Heart right ventricle (tissue), 16 donors: ENCODE measurements around the gene ZMYM3. TPM values are rescaled to one million over a fixed set of nuclear protein-coding genes. Genes with fewer than 3 reads are reported as not detected.
"Not testable (repeated sequence)": the region's sequence is repeated elsewhere in the genome, so short reads cannot be mapped to it uniquely, and the experiment has no call there.

ENCODE experiments used
- ATAC-seq, 8 donors: fragments of 200-7000 bp; cut with Tn5 transposase; one replicate each; pipeline ENCODE4 v1.9.1; 2020; ENCODE audit warnings: mild to moderate bottlenecking in 8 of 8, moderate library complexity in 8 of 8, moderate number of reproducible peaks in 1 of 8
- DNase-seq, 2 donors: peaks; one replicate each; pipeline ENCODE4 v3.0.0-alpha.2; 2020
- H3K27ac ChIP-seq, 10 donors: fragments of 200-600 bp; sonication (generic) in 2 of 10; one replicate each; pipeline versions ENCODE4 v1.5.0 to v1.8.0; 2020 to 2022; ENCODE audit warnings: mild to moderate bottlenecking in 3 of 10
- H3K27me3 ChIP-seq, 7 donors: fragments of 200-600 bp; one replicate each; pipeline ENCODE4 v1.8.0; 2021 to 2022; ENCODE audit warnings: mild to moderate bottlenecking in 2 of 7
- H3K36me3 ChIP-seq, 9 donors: fragments of 200-600 bp; sonication (generic) in 1 of 9; one replicate each; pipeline versions ENCODE4 v1.5.0 to v1.8.0; 2020 to 2022; ENCODE audit warnings: mild to moderate bottlenecking in 2 of 9
- H3K4me1 ChIP-seq, 9 donors: fragments of 200-600 bp; sonication (generic) in 1 of 9; one replicate each; pipeline versions ENCODE4 v1.5.0 to v1.8.0; 2020 to 2022; ENCODE audit warnings: mild to moderate bottlenecking in 4 of 9
- H3K4me3 ChIP-seq, 10 donors: fragments of 200-600 bp; sonication (generic) in 2 of 10; one replicate each; pipeline versions ENCODE4 v1.5.0 to v1.8.0; 2020 to 2022; ENCODE audit warnings: mild to moderate bottlenecking in 7 of 10, moderate library complexity in 2 of 10
- H3K9me3 ChIP-seq, 11 donors: fragments of 200-600 bp in 10 of 11; sonication (generic) in 2 of 11; one replicate each; pipeline versions ENCODE4 v1.5.0 to v1.8.0; 2013 to 2022; ENCODE audit warnings: mild to moderate bottlenecking in 2 of 11, control low read depth in 1 of 11, moderate library complexity in 1 of 11
- WGBS, 2 donors: extraction: QIAGEN DNeasy Blood & Tissue Kit; methylation state at CpG; one replicate each; pipeline ENCODE4 v1.1.7; 2013; ENCODE audit warnings: inconsistent platforms in 1 of 2; 5-methylcytosine and 5-hydroxymethylcytosine counted together
- intact Hi-C, 10 donors: fragments of 100-400 bp; cut with DNase I; formaldehyde crosslinking; loops; one replicate each; pipeline versions ENCODE4 v1.11.1 to v1.14.2; 2022
- polyA plus RNA-seq, 2 donors: library from polyadenylated mRNA; stranded (reverse); fragments of 200-250 nt; gene quantifications; one replicate each; pipeline ENCODE4 v1.2.3, GENCODE V29; 2013
- total RNA-seq, 10 donors: library from RNA; stranded (reverse); fragmentation: NEBNext Ultra II Directional in 3 of 10; extraction: Animal tissue kit (Norgen Biotek cat#: 25700) in 3 of 10; gene quantifications; one replicate each; pipeline versions ENCODE4 v1.2.1 to v1.2.4, GENCODE V29; 2021 to 2023
- TF ChIP-seq, protein P1 (sequence below), 9 donors: fragments of 200-600 bp; sonication (generic) in 2 of 9; IDR thresholded peaks; one replicate each; pipeline versions ENCODE4 v1.5.0 to v1.8.0; 2021 to 2022; ENCODE audit warnings: antibody characterized with exemption in 9 of 9, mild to moderate bottlenecking in 5 of 9, moderate library complexity in 1 of 9
- donor health status: Arrhythmogenic right ventricular cardiomyopathy.
- donor health status: ischemic (EF 13 %, LVEDD 7.1; RV severe dilation, severe dysfunction).
- donor health status: healthy with polysubstance abuse.
- donor health status: DM: no; HTN: yes; CAD: no.
- donor health status: DM: no; HTN: no; CAD: no.
- donor health status: ischemic (EF 25% LVEDD 6.9; RV normal size, moderate dysfunction).
- donor health status: ischemic (EF 25% LVEDD 5.7; RV mildly dilated, moderate dysfunction).
- donor health status: healthy.
- donor health status: DM: yes; HTN: yes; CAD: no.
- donor health status: Ischemic cardiomyopathy.
- donor health status: ischemic (EF 35%, LVEDD 5.7; RV mildly dilated, moderate dysfunction).
- donor health status: nonischemic (EF 11% LVEDD 7.7; RV severe dilation, severe dysfunction).
- donor health status: DM: yes; HTN: yes; CAD: no.
- donor health status: PGD.
- donor health status: ischemic (EF 29% LVEDD 5.4; RV normal size, mild dysfunction).
- donor health status: nonischemic (EF 23%, LVEDD 6.1; RV moderate dilation, normal function).

Gene ZMYM3
- total and polyA plus RNA-seq, 12 donors: 4.4 to 18.7 (median 15.8) TPM

GRCh38 chrX:71285929-71286328 lies 32.0 kb upstream of the ZMYM3 start:
- no peak for DNase-seq
- TF ChIP-seq, protein P1, sequence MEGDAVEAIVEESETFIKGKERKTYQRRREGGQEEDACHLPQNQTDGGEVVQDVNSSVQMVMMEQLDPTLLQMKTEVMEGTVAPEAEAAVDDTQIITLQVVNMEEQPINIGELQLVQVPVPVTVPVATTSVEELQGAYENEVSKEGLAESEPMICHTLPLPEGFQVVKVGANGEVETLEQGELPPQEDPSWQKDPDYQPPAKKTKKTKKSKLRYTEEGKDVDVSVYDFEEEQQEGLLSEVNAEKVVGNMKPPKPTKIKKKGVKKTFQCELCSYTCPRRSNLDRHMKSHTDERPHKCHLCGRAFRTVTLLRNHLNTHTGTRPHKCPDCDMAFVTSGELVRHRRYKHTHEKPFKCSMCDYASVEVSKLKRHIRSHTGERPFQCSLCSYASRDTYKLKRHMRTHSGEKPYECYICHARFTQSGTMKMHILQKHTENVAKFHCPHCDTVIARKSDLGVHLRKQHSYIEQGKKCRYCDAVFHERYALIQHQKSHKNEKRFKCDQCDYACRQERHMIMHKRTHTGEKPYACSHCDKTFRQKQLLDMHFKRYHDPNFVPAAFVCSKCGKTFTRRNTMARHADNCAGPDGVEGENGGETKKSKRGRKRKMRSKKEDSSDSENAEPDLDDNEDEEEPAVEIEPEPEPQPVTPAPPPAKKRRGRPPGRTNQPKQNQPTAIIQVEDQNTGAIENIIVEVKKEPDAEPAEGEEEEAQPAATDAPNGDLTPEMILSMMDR (IDR thresholded peaks at IDR 0.05): no peak
- Histone ChIP-seq H3K27me3 (peaks cover 0 to 11% (median 0%) of the 10 kb centered on the region in 7 donors), H3K27ac (no peak overlapping the region), H3K36me3 (peaks cover 0 to 26% (median 0%) of the 10 kb centered on the region in 9 donors), H3K4me3 (peak overlapping the region in 4 of 10 donors; percentile 67 to 81 (median 78)), H3K9me3 (no peaks in the 10 kb centered on the region), H3K4me1 (peaks cover 0 to 41% (median 30%) of the 10 kb centered on the region in 9 donors)
- ATAC-seq: no peak
- intact Hi-C loops: loop anchor here in 1 of 10 donors (10.0 kb wide), 1 partner anchor 79 kb away; the partner anchor contains the start of gene TAF1

GRCh38 chrX:71283403-71284143 lies 29.6 kb upstream of the ZMYM3 start, which contains the start of gene NONO:
TSS of gene NONO (plus strand) at chrX:71283635. CDS start at chrX:71290638, 7,003 bp downstream.
- peak; percentile 91 to 98 (median 96) for ATAC-seq
- 0% methylated on average over 49 to 57 of the region's 57 CpGs for WGBS, 2 donors
- Histone ChIP-seq H3K27ac (peak within 1 kb of the TSS; percentile 76 to 96 (median 90)), H3K27me3 (no peaks in the 10 kb centered on the region), H3K4me3 (peak within 1 kb of the TSS; percentile 41 to 81 (median 72)), H3K9me3 (no peaks in the 10 kb centered on the region), H3K4me1 (peaks cover 0 to 37% (median 28%) of the 10 kb centered on the region in 9 donors), H3K36me3 (peaks cover 0 to 10% (median 0%) of the 10 kb centered on the region in 9 donors)
- TF ChIP-seq, protein P1 (IDR thresholded peaks at IDR 0.05): peak in 5 of 9 donors; percentile 13 to 47 (median 24)
- DNase-seq: peak; percentile 74 to 95
- intact Hi-C loops: loop anchor here in 3 of 10 donors (1.0 to 10.0 kb wide), 3 partner anchors 28 to 81 kb away; partner anchors contain the start of genes TAF1 (in 1 of the 3) and ZMYM3 (in 1 of the 3)

- Histone ChIP-seq H3K4me1 (peaks cover 0 to 33% (median 23%) of the 10 kb centered on the region in 9 donors), H3K36me3 (peaks cover 0 to 10% (median 0%) of the 10 kb centered on the region in 9 donors), H3K27ac (peak overlapping the region; percentile 73 to 96 (median 88)), H3K27me3 (no peaks in the 10 kb centered on the region), H3K4me3 (peak overlapping the region in 9 of 10 donors; percentile 53 to 81 (median 76)), H3K9me3 (no peaks in the 10 kb centered on the region)
- intact Hi-C loops: loop anchor here in 3 of 10 donors (1.0 to 10.0 kb wide), 3 partner anchors 27 to 82 kb away; partner anchors contain the start of genes TAF1 (in 1 of the 3) and ZMYM3 (in 1 of the 3)
- WGBS, 2 donors: 21% methylated on average over 16 of the region's 16 CpGs
- TF ChIP-seq, protein P1 (IDR thresholded peaks at IDR 0.05): no peak
- peak; percentile 71 to 89 (median 82) for ATAC-seq
- no peak for DNase-seq
Observed at GRCh38 chrX:71282514-71283402, 28.8 kb upstream of the ZMYM3 start.

DNA sequence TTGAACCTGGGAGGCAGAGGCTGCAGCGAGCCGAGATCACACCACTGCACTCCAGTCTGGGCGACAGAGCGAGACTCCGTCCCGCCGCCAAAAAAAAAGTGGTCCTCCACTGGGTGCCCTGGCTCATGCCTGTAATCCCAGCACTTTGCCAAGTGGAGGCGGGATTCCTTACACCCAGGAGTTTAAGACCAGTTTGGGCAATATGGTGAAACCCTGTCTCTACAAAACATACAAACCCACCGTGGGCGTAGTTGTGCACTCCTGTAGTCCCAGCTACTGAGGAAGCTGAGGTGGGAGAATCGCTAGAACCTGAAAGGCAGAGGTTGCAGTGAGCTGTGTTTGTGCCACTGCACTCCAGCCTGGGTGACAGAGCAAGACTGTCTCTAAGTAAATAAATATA lies 27.4 kb upstream of the ZMYM3 start:
- H3K9me3 ChIP-seq, H3K27ac ChIP-seq, DNase-seq, ATAC-seq, H3K27me3 ChIP-seq, H3K4me3 ChIP-seq, H3K36me3 ChIP-seq: not testable (repeated sequence)
- peaks cover 0 to 23% (median 18%) of the 10 kb centered on the region in 9 donors for H3K4me1 ChIP-seq
- intact Hi-C loops: loop anchor here in 1 of 10 donors (10.0 kb wide), 1 partner anchor 84 kb away; the partner anchor contains the start of gene TAF1
- WGBS, 2 donors: 95 to 98% methylated on average over 11 of the region's 11 CpGs

DNA sequence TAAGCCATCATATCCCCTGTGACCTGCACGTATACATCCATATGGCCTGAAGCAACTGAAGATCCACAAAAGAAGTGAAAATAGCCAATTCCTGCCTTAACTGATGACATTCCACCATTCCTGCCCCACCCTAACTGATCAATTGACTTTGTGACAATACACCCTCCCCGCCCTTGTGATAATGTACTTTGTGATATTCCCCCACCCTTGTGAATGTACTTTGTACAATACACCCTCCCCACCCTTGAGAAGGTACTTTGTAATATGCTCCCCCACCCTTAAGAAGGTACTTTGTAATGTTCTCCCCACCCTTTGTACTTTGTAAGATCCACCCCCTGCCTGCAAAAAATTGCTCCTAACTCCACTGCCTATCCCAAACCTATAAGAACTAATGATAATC lies 18.4 kb upstream of the ZMYM3 start:
- H3K4me3 ChIP-seq, H3K36me3 ChIP-seq, intact Hi-C loops, H3K4me1 ChIP-seq, H3K27ac ChIP-seq, DNase-seq, ATAC-seq, H3K27me3 ChIP-seq: not testable (repeated sequence)
- peaks cover 0 to 12% (median 0%) of the 10 kb centered on the region in 11 donors for H3K9me3 ChIP-seq
- 96 to 97% methylated on average over 2 of the region's 2 CpGs for WGBS, 2 donors
